Measurements from ENCODE around the gene ZNF804B.
"Not testable (repeated sequence)": the region's sequence is repeated elsewhere in the genome, so short reads cannot be mapped to it uniquely, and the experiment has no call there.

ZNF804B gene

DNA sequence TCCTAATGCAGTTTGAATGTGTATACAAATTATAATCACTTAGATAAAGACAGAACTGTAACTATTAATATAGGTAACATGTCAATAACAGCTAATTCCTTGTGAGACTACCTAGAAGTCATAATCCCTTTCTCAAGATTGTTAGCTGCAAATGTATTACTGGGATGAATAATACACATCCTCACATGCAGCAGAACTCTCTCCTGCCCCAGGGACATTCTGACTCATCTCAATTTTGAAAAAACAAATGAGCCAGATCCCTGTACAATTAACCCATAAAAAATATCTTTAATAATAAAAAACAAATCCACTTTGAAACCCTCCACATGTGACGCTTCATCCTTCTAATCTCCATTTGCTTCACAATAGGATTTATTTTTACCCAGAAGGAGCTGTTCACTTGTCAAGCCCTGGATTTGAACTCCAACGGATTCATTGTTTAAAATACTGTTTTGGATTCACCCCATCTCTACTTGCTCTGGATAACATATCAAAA lies 464.4 kb downstream of the ZNF804B start:
- H3K4me1 ChIP-seq (ENCODE audit: control insufficient read depth, insufficient read depth, low read length): no peaks in the 10 kb centered on the region
- H3K4me3 ChIP-seq (ENCODE audit: low read length): no peak overlapping the region
- H3K36me3 ChIP-seq (ENCODE audit: control insufficient read depth, insufficient read depth, low read length): no peaks in the 10 kb centered on the region
- no peaks in the 10 kb centered on the region for H3K9me3 ChIP-seq (ENCODE audit: control insufficient read depth, low read length)
- no peaks in the 10 kb centered on the region for H3K27me3 ChIP-seq (ENCODE audit: control insufficient read depth, insufficient read depth, low read length)
- H3K9ac ChIP-seq (ENCODE audit: low read length): no peak overlapping the region

GRCh38 chr7:89228688-89229171 lies 469.2 kb downstream of the ZNF804B start:
- not testable (repeated sequence) for H3K36me3 ChIP-seq (ENCODE audit: control insufficient read depth, insufficient read depth, low read length); H3K4me3 ChIP-seq (ENCODE audit: low read length); H3K4me1 ChIP-seq (ENCODE audit: control insufficient read depth, insufficient read depth, low read length)

GRCh38 chr7:89238156-89238555 lies 478.7 kb downstream of the ZNF804B start:
- Histone ChIP-seq H3K4me1 (ENCODE audit: control insufficient read depth, insufficient read depth, low read length) (no peaks in the 10 kb centered on the region), H3K4me3 (ENCODE audit: low read length) (no peak overlapping the region), H3K36me3 (ENCODE audit: control insufficient read depth, insufficient read depth, low read length) (no peaks in the 10 kb centered on the region), H3K9ac (ENCODE audit: low read length) (no peak overlapping the region), H3K9me3 (ENCODE audit: control insufficient read depth, low read length) (no peaks in the 10 kb centered on the region), H3K27me3 (ENCODE audit: control insufficient read depth, insufficient read depth, low read length) (no peaks in the 10 kb centered on the region)

More at GRCh38 chr7:89228688-89229171, 469.2 kb downstream of the ZNF804B start:
- not testable (repeated sequence) for H3K27me3 ChIP-seq (ENCODE audit: control insufficient read depth, insufficient read depth, low read length); H3K9ac ChIP-seq (ENCODE audit: low read length); H3K9me3 ChIP-seq (ENCODE audit: control insufficient read depth, low read length)

DNA sequence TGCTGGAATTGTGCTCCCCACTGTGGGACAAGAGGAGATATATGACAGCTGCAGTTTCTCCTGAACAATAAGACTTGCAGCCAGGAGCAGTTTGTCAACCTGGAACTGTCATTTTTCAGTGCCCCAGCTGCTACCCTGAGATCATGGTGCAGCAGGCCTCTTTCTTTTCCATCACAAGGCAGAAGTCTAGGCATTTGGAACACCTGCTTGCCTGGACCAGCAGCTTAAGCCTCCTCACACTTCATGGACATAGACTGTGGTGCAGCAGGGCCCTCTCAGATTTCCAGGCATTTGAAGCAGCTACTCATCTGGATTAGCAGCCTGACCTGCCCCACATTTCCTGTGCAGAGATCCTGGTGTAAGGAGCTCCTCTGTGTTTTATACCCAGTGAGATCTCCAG lies 486.7 kb downstream of the ZNF804B start:
- Histone ChIP-seq H3K9me3 (ENCODE audit: control insufficient read depth, low read length) (no peaks in the 10 kb centered on the region), H3K4me1 (ENCODE audit: control insufficient read depth, insufficient read depth, low read length) (no peaks in the 10 kb centered on the region), H3K27me3 (ENCODE audit: control insufficient read depth, insufficient read depth, low read length) (no peaks in the 10 kb centered on the region)

GRCh38 chr7:89247207-89247606 lies 487.7 kb downstream of the ZNF804B start:
- Histone ChIP-seq H3K36me3 (ENCODE audit: control insufficient read depth, insufficient read depth, low read length) (no peaks in the 10 kb centered on the region), H3K4me3 (ENCODE audit: low read length) (no peak overlapping the region), H3K9me3 (ENCODE audit: control insufficient read depth, low read length) (no peaks in the 10 kb centered on the region), H3K4me1 (ENCODE audit: control insufficient read depth, insufficient read depth, low read length) (no peaks in the 10 kb centered on the region), H3K9ac (ENCODE audit: low read length) (no peak overlapping the region), H3K27me3 (ENCODE audit: control insufficient read depth, insufficient read depth, low read length) (no peaks in the 10 kb centered on the region)

More for the DNA sequence above, 486.7 kb downstream of the ZNF804B start:
- Histone ChIP-seq H3K9ac (ENCODE audit: low read length) (no peak overlapping the region), H3K36me3 (ENCODE audit: control insufficient read depth, insufficient read depth, low read length) (no peaks in the 10 kb centered on the region), H3K4me3 (ENCODE audit: low read length) (no peak overlapping the region)

GRCh38 chr7:89259085-89259484 lies 499.6 kb downstream of the ZNF804B start:
- H3K9me3 ChIP-seq (ENCODE audit: control insufficient read depth, low read length): no peaks in the 10 kb centered on the region
- no peak overlapping the region for H3K9ac ChIP-seq (ENCODE audit: low read length)
- H3K4me1 ChIP-seq (ENCODE audit: control insufficient read depth, insufficient read depth, low read length): no peaks in the 10 kb centered on the region
- no peak overlapping the region for H3K4me3 ChIP-seq (ENCODE audit: low read length)
- no peaks in the 10 kb centered on the region for H3K27me3 ChIP-seq (ENCODE audit: control insufficient read depth, insufficient read depth, low read length)
- H3K36me3 ChIP-seq (ENCODE audit: control insufficient read depth, insufficient read depth, low read length): no peaks in the 10 kb centered on the region

DNA sequence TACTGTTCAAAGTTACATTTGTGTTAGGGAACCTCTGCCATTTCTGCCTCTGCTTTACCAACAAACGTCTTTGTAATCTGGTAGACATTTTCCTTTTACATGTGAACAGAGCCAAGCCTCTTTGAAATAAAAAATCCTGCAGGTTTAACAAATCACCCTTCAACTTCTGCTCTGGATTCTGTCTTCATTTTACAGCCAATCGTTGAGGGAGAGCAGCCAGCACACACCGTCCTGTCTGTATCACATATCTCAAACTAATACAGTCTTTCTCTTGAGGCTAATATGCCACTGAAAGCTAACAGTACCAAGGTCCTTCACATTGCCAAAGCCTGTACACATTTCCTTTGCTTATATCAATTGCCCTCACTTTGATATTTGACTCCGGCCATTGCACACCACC lies 504.6 kb downstream of the ZNF804B start:
- Histone ChIP-seq H3K4me3 (ENCODE audit: low read length) (no peak overlapping the region), H3K4me1 (ENCODE audit: control insufficient read depth, insufficient read depth, low read length) (no peaks in the 10 kb centered on the region), H3K36me3 (ENCODE audit: control insufficient read depth, insufficient read depth, low read length) (no peaks in the 10 kb centered on the region), H3K9me3 (ENCODE audit: control insufficient read depth, low read length) (no peaks in the 10 kb centered on the region), H3K9ac (ENCODE audit: low read length) (no peak overlapping the region), H3K27me3 (ENCODE audit: control insufficient read depth, insufficient read depth, low read length) (no peaks in the 10 kb centered on the region)

DNA sequence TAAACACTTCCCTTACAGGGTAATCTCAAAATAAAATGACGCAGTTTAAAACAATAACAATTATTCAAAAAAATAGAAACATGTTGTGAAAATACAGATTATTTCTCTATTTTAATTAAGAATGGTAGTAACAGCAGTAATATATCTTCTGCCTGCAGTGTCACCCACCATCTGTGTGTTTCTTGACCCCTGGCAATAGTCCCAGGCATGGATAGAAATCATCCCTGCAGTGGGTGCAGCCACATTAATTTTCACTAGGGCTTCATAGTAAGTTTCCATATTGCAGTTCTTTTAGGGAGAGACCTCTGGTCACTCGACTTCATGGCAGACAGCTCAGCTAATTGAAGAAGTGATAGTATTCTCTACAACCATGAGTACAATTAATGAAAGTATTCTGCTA lies 506.1 kb downstream of the ZNF804B start:
- no peaks in the 10 kb centered on the region for H3K4me1 ChIP-seq (ENCODE audit: control insufficient read depth, insufficient read depth, low read length)
- H3K4me3 ChIP-seq (ENCODE audit: low read length): no peak overlapping the region
- H3K9me3 ChIP-seq (ENCODE audit: control insufficient read depth, low read length): no peaks in the 10 kb centered on the region
- H3K27me3 ChIP-seq (ENCODE audit: control insufficient read depth, insufficient read depth, low read length): no peaks in the 10 kb centered on the region
- no peak overlapping the region for H3K9ac ChIP-seq (ENCODE audit: low read length)
- no peaks in the 10 kb centered on the region for H3K36me3 ChIP-seq (ENCODE audit: control insufficient read depth, insufficient read depth, low read length)

GRCh38 chr7:89283302-89283701 lies 523.8 kb downstream of the ZNF804B start:
- Histone ChIP-seq H3K4me3 (ENCODE audit: low read length) (no peak overlapping the region), H3K27me3 (ENCODE audit: control insufficient read depth, insufficient read depth, low read length) (no peaks in the 10 kb centered on the region), H3K36me3 (ENCODE audit: control insufficient read depth, insufficient read depth, low read length) (no peaks in the 10 kb centered on the region), H3K4me1 (ENCODE audit: control insufficient read depth, insufficient read depth, low read length) (no peaks in the 10 kb centered on the region), H3K9me3 (ENCODE audit: control insufficient read depth, low read length) (no peaks in the 10 kb centered on the region), H3K9ac (ENCODE audit: low read length) (no peak overlapping the region)

DNA sequence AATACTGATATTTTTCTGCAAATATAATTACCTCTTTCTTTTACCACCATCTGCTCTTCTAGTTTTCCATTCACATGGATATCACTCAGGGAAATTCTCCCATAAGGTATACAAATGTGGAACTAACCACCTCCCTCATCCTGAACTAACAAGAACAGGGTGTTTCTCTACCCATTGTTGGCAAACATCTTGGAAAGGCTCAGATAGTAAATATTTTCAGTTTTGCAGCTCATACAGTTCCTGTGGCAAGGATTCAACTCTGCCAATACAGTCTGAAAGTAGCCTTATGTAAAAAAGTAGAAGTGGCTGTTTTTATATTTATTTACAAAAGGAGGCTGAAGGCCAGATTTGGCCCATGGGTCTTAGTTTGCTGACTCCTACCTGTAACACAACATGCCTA lies 549.0 kb downstream of the ZNF804B start:
- Histone ChIP-seq H3K4me1 (ENCODE audit: control insufficient read depth, insufficient read depth, low read length) (no peaks in the 10 kb centered on the region), H3K4me3 (ENCODE audit: low read length) (no peak overlapping the region), H3K36me3 (ENCODE audit: control insufficient read depth, insufficient read depth, low read length) (no peaks in the 10 kb centered on the region), H3K9ac (ENCODE audit: low read length) (no peak overlapping the region), H3K27me3 (ENCODE audit: control insufficient read depth, insufficient read depth, low read length) (no peaks in the 10 kb centered on the region), H3K9me3 (ENCODE audit: control insufficient read depth, low read length) (no peaks in the 10 kb centered on the region)

DNA sequence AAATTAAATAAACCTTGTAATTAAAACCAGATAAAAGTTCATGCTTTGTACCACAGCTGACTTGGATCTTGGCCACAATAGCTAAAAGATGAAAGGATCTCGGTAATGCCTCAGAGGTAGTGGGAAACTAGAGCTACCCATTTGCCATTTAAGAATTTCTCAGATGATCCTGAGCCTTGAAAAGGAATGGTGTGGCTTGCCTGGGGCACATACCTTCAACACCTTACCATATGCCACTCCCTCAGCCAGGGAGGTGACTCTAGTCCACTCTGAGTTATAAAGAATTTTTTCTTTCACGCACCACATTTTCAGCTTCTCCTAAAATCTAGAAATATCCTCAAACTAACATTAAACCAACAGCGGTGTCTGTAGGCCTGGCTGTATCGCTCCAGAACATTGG lies 552.4 kb downstream of the ZNF804B start:
- Histone ChIP-seq H3K4me3 (ENCODE audit: low read length) (no peak overlapping the region), H3K4me1 (ENCODE audit: control insufficient read depth, insufficient read depth, low read length) (no peaks in the 10 kb centered on the region), H3K9me3 (ENCODE audit: control insufficient read depth, low read length) (no peaks in the 10 kb centered on the region), H3K9ac (ENCODE audit: low read length) (no peak overlapping the region), H3K36me3 (ENCODE audit: control insufficient read depth, insufficient read depth, low read length) (no peaks in the 10 kb centered on the region), H3K27me3 (ENCODE audit: control insufficient read depth, insufficient read depth, low read length) (no peaks in the 10 kb centered on the region)

- Histone ChIP-seq H3K36me3 (ENCODE audit: control insufficient read depth, insufficient read depth, low read length) (no peaks in the 10 kb centered on the region), H3K4me3 (ENCODE audit: low read length) (no peak overlapping the region), H3K9me3 (ENCODE audit: control insufficient read depth, low read length) (no peaks in the 10 kb centered on the region), H3K9ac (ENCODE audit: low read length) (no peak overlapping the region), H3K4me1 (ENCODE audit: control insufficient read depth, insufficient read depth, low read length) (no peaks in the 10 kb centered on the region), H3K27me3 (ENCODE audit: control insufficient read depth, insufficient read depth, low read length) (no peaks in the 10 kb centered on the region)
These were observed 553.1 kb downstream of the ZNF804B start for GRCh38 chr7:89312551-89312950.

Measured in mucosa of stomach (tissue), 1 donor.